MM.1S (cell line): ENCODE measurements around the gene MRNIP.

Experiments used
- DNase-seq: peaks from one replicate; pipeline ENCODE4 v3.0.0-alpha.2; 2015
- H2AFZ ChIP-seq: fragments of 300-600 bp; sonication (generic); 2 replicates; pipeline ENCODE4 v1.6.0; 2016; ENCODE audit warnings: antibody characterized with exemption, low read length
- H3F3A ChIP-seq: fragments of 300-600 bp; sonication (generic); 2 replicates; pipeline ENCODE4 v1.6.1; 2016; ENCODE audit warnings: mild to moderate bottlenecking, antibody characterized with exemption, low read length, moderate library complexity, mixed read lengths; ENCODE audit not compliant: insufficient read depth
- H3K27ac ChIP-seq: fragments of 300-600 bp; sonication (generic); 2 replicates; pipeline ENCODE4 v1.5.1; 2016; ENCODE audit warnings: mild to moderate bottlenecking, low read length
- H3K27me3 ChIP-seq: fragments of 300-600 bp; sonication (generic); replicated peaks from 2 replicates; pipeline ENCODE4 v1.6.0; 2016; ENCODE audit warnings: low read length; ENCODE audit not compliant: insufficient read depth
- H3K36me3 ChIP-seq: fragments of 300-600 bp; sonication (generic); replicated peaks from 2 replicates; pipeline ENCODE4 v1.6.1; 2016; ENCODE audit warnings: mild to moderate bottlenecking, low read length, mixed read lengths; ENCODE audit not compliant: insufficient read depth
- H3K4me1 ChIP-seq: fragments of 300-600 bp; sonication (generic); 2 replicates; pipeline ENCODE4 v1.6.1; 2016; ENCODE audit warnings: low read length, mixed read lengths
- H3K4me2 ChIP-seq: fragments of 300-600 bp; sonication (generic); 2 replicates; pipeline ENCODE4 v1.6.0; 2016; ENCODE audit warnings: low read depth, low read length
- H3K4me3 ChIP-seq: fragments of 300-600 bp; sonication (generic); 2 replicates; pipeline ENCODE4 v1.5.1; 2016; ENCODE audit warnings: low read length, mixed read lengths
- H3K79me2 ChIP-seq: fragments of 300-600 bp; sonication (generic); 2 replicates; pipeline ENCODE4 v1.6.1; 2016; ENCODE audit warnings: mixed run types, low read length, mixed read lengths
- H3K9ac ChIP-seq: fragments of 300-600 bp; sonication (generic); 2 replicates; pipeline ENCODE4 v1.6.1; 2016; ENCODE audit warnings: low read length, mixed read lengths
- H3K9me2 ChIP-seq: fragments of 300-600 bp; sonication (generic); replicated peaks from 2 replicates; pipeline ENCODE4 v1.6.1; 2016; ENCODE audit warnings: mild to moderate bottlenecking, low read length, mixed read lengths; ENCODE audit not compliant: insufficient read depth
- H3K9me3 ChIP-seq: fragments of 300-600 bp; sonication (generic); replicated peaks from 2 replicates; pipeline ENCODE4 v1.6.1; 2016; ENCODE audit warnings: mild to moderate bottlenecking, low read length, mixed read lengths; ENCODE audit not compliant: insufficient read depth
- H4K20me1 ChIP-seq: fragments of 300-600 bp; sonication (generic); 2 replicates; pipeline ENCODE4 v1.6.1; 2016; ENCODE audit warnings: mild to moderate bottlenecking, low read length, moderate library complexity, mixed read lengths; ENCODE audit not compliant: insufficient read depth
- EZH2 ChIP-seq: fragments of 300-600 bp; sonication (generic); optimal IDR thresholded peaks from 2 replicates; pipeline ENCODE3; 2017; ENCODE audit warnings: low read depth, mild to moderate bottlenecking, antibody characterized with exemption, low read length, mixed read lengths
- EZH2phosphoT487 ChIP-seq: fragments of 300-600 bp; sonication (generic); IDR thresholded peaks from 2 replicates; pipeline ENCODE4 v1.6.1; 2018; ENCODE audit warnings: antibody characterized with exemption, low read length
- TF ChIP-seq, protein P1 (sequence below): fragments of 300-600 bp; sonication (generic); IDR thresholded peaks from 2 replicates; pipeline ENCODE4 v1.5.1; 2016; ENCODE audit warnings: antibody characterized with exemption, low read length, mixed read lengths

Gene MRNIP

GRCh38 chr5:179852993-179853547, 5.5 kb downstream of the MRNIP start:
- no peaks in the 10 kb centered on the region for H3K9me3 ChIP-seq
- H3K9me2 ChIP-seq, result no peaks in the 10 kb centered on the region
- no peak for TF ChIP-seq EZH2phosphoT487
- TF ChIP-seq EZH2, result no peak
- TF ChIP-seq, protein P1, sequence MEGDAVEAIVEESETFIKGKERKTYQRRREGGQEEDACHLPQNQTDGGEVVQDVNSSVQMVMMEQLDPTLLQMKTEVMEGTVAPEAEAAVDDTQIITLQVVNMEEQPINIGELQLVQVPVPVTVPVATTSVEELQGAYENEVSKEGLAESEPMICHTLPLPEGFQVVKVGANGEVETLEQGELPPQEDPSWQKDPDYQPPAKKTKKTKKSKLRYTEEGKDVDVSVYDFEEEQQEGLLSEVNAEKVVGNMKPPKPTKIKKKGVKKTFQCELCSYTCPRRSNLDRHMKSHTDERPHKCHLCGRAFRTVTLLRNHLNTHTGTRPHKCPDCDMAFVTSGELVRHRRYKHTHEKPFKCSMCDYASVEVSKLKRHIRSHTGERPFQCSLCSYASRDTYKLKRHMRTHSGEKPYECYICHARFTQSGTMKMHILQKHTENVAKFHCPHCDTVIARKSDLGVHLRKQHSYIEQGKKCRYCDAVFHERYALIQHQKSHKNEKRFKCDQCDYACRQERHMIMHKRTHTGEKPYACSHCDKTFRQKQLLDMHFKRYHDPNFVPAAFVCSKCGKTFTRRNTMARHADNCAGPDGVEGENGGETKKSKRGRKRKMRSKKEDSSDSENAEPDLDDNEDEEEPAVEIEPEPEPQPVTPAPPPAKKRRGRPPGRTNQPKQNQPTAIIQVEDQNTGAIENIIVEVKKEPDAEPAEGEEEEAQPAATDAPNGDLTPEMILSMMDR, result no peak
- no peak overlapping the region for H3K4me3 ChIP-seq
- no peak overlapping the region for H3K27ac ChIP-seq
- no peaks in the 10 kb centered on the region; the same call in 1 of the 2 replicates for H3K36me3 ChIP-seq
- H3F3A ChIP-seq, result peaks cover 2% of the 10 kb centered on the region; the same call in 1 of the 2 replicates
- H3K79me2 ChIP-seq, result peaks cover 29% of the 10 kb centered on the region
- H2AFZ ChIP-seq, result no peak overlapping the region
- DNase-seq, result no peak
- H3K4me1 ChIP-seq, result no peaks in the 10 kb centered on the region
- no peak overlapping the region for H3K4me2 ChIP-seq
- no peak overlapping the region for H3K9ac ChIP-seq
- no peaks in the 10 kb centered on the region for H4K20me1 ChIP-seq
- H3K27me3 ChIP-seq, result no peaks in the 10 kb centered on the region

DNA sequence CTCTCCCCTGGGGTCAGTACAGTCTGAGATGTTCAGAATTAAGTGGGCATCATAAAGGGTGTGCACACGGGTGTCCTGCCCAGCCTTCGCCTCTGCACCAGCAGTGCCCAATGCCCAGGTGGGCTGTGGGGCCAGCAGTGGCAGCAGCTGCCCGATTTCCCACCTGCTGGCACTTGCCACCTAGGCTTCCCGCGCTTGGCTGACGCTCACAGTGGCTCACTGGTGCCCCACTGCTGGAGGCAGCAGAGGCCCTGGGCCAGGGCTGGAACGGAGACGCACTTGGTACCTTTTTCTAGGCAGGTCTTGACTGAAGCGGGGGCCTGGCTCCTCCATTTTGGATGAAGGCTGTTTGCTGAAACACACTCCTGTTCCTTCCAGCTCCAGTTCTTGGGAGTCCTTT, 17.0 kb downstream of the MRNIP start:
- TF ChIP-seq EZH2phosphoT487, result no peak
- TF ChIP-seq, protein P1, result no peak
- TF ChIP-seq EZH2, result no peak
- H3K4me3 ChIP-seq, result no peak overlapping the region
- H3K27ac ChIP-seq, result no peak overlapping the region
- peaks cover 13% of the 10 kb centered on the region for H3K36me3 ChIP-seq
- H3K4me2 ChIP-seq, result no peak overlapping the region
- no peak overlapping the region for H2AFZ ChIP-seq
- H3K4me1 ChIP-seq, result no peaks in the 10 kb centered on the region
- H3K9me2 ChIP-seq, result no peaks in the 10 kb centered on the region
- no peaks in the 10 kb centered on the region for H3K27me3 ChIP-seq
- H3K79me2 ChIP-seq, result no peaks in the 10 kb centered on the region
- H4K20me1 ChIP-seq, result no peaks in the 10 kb centered on the region
- H3K9ac ChIP-seq, result no peak overlapping the region
- H3F3A ChIP-seq, result peaks cover 32% of the 10 kb centered on the region
- no peak for DNase-seq
- H3K9me3 ChIP-seq, result no peaks in the 10 kb centered on the region

GRCh38 chr5:179840766-179841165, 17.9 kb downstream of the MRNIP start:
- H3F3A ChIP-seq, result peaks cover 40% of the 10 kb centered on the region
- no peaks in the 10 kb centered on the region for H3K9me3 ChIP-seq
- TF ChIP-seq EZH2 (no peak), EZH2phosphoT487 (no peak)
- TF ChIP-seq, protein P1, result no peak
- no peaks in the 10 kb centered on the region for H3K9me2 ChIP-seq
- H3K79me2 ChIP-seq, result no peaks in the 10 kb centered on the region
- no peak overlapping the region for H3K9ac ChIP-seq
- H2AFZ ChIP-seq, result no peak overlapping the region
- H3K27me3 ChIP-seq, result no peaks in the 10 kb centered on the region
- no peak overlapping the region for H3K27ac ChIP-seq
- H3K36me3 ChIP-seq, result peaks cover 17% of the 10 kb centered on the region
- H4K20me1 ChIP-seq, result no peaks in the 10 kb centered on the region
- DNase-seq, result no peak
- H3K4me2 ChIP-seq, result no peak overlapping the region
- H3K4me3 ChIP-seq, result no peak overlapping the region
- H3K4me1 ChIP-seq, result no peaks in the 10 kb centered on the region
